ENCODE results near the gene TWIST2. TPM values are rescaled to one million over a fixed set of nuclear protein-coding genes. Genes with fewer than 3 reads are reported as not detected.

TWIST2 gene
- total RNA-seq, 4 donors from 2014 or later = 1.4 to 41.3 (median 15.7) TPM

- H3K4me1 ChIP-seq = peaks cover 0 to 1% (median 0%) of the 10 kb centered on the region in 4 donors
- no peaks in the 10 kb centered on the region for H3K36me3 ChIP-seq
- TF ChIP-seq POLR2A (IDR thresholded peaks at IDR 0.05) = no peak
- TF ChIP-seq CTCF (IDR thresholded peaks at IDR 0.05) = no peak
- no peaks in the 10 kb centered on the region for H3K27me3 ChIP-seq
- no peaks in the 10 kb centered on the region for H3K9me3 ChIP-seq
- no peak overlapping the region for H3K27ac ChIP-seq
- DNase-seq = peak in 1 of 3 donors; percentile 22
- no peak overlapping the region for H3K4me3 ChIP-seq
Observed at GRCh38 chr2:238873841-238874240, 26.0 kb downstream of the TWIST2 start.

DNA sequence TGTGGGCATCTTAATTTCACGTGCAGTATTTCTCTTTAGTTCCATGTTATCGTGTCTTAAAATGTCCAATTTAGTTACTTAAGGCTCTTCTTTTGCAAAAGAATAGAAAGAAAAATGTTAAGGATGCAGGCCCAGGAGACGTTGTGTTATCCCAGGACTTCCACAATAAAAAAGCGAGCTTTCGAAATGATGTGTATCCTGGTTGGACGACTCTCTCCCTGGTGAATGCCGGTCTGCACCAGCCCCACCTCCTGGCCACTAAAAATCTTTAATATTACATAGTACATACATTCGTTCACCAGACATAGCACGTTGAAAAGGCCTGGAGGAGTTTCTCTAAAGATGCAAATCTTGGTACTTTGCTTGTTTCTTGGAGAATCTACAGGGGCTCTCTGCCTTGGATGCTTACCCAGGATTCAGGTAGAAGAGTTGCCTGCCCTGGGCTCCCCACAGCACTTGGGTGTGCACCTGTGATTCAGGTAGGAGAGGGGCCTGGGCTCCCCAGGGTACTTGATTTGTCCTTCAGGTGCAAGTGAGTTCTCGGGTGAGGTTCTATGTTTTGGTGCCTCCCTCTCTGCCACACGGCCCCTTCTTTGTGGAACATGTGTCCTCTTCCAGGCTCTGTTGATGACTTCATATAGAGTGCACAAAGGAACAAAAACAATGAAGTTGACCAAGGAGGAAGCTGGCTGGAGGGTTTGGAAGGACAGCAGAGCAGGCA is 26.6 kb downstream of the TWIST2 start:
- peak in 1 of 3 donors; percentile 18 for DNase-seq
- Histone ChIP-seq H3K4me3 (no peak overlapping the region), H3K27me3 (no peaks in the 10 kb centered on the region), H3K36me3 (no peaks in the 10 kb centered on the region), H3K9me3 (no peaks in the 10 kb centered on the region), H3K4me1 (no peaks in the 10 kb centered on the region), H3K27ac (no peak overlapping the region)
- no peak for TF ChIP-seq CTCF (IDR thresholded peaks at IDR 0.05)
- no peak for TF ChIP-seq POLR2A (IDR thresholded peaks at IDR 0.05)

GRCh38 chr2:238875101-238875470 is 27.2 kb downstream of the TWIST2 start:
- Histone ChIP-seq H3K27me3 (no peaks in the 10 kb centered on the region), H3K9me3 (no peaks in the 10 kb centered on the region), H3K4me1 (no peaks in the 10 kb centered on the region), H3K36me3 (no peaks in the 10 kb centered on the region), H3K4me3 (no peak overlapping the region), H3K27ac (no peak overlapping the region)
- peak in 1 of 6 experiments; percentile 11 for TF ChIP-seq CTCF (IDR thresholded peaks at IDR 0.05)
- no peak for TF ChIP-seq POLR2A (IDR thresholded peaks at IDR 0.05)
- DNase-seq = no peak

GRCh38 chr2:238875471-238876231 is 27.8 kb downstream of the TWIST2 start:
- DNase-seq = peak in 1 of 3 donors; percentile 58

GRCh38 chr2:238876232-238876630 is 28.3 kb downstream of the TWIST2 start:
- Histone ChIP-seq H3K27ac (peak overlapping the region in 2 of 4 donors; percentile 26 to 31), H3K9me3 (no peaks in the 10 kb centered on the region), H3K4me3 (no peak overlapping the region), H3K27me3 (no peaks in the 10 kb centered on the region), H3K36me3 (no peaks in the 10 kb centered on the region), H3K4me1 (no peaks in the 10 kb centered on the region)
- TF ChIP-seq CTCF (IDR thresholded peaks at IDR 0.05) (no peak), POLR2A (IDR thresholded peaks at IDR 0.05) (no peak)
- peak in 1 of 3 donors; percentile 23 for DNase-seq

More at GRCh38 chr2:238875471-238876231, 27.8 kb downstream of the TWIST2 start:
- peak overlapping the region in 2 of 4 donors; percentile 26 to 31 for H3K27ac ChIP-seq
- no peak for TF ChIP-seq POLR2A (IDR thresholded peaks at IDR 0.05)
- TF ChIP-seq CTCF (IDR thresholded peaks at IDR 0.05) = no peak
- H3K36me3 ChIP-seq = no peaks in the 10 kb centered on the region
- no peak overlapping the region for H3K4me3 ChIP-seq
- no peaks in the 10 kb centered on the region for H3K27me3 ChIP-seq
- no peaks in the 10 kb centered on the region for H3K9me3 ChIP-seq
- H3K4me1 ChIP-seq = no peaks in the 10 kb centered on the region
